Small intestine (tissue), 7 donors: ENCODE data around the gene C18orf63. TPM values are rescaled to one million over a fixed set of nuclear protein-coding genes. Genes with fewer than 3 reads are reported as not detected.
A peak's percentile ranks its signal among the peaks of the same experiment; 100 is the strongest.

Experiments used
- DNase-seq, 2 donors: peaks; one replicate each; pipeline versions ENCODE4 v3.0.0 to v3.0.0-alpha.2; 2013
- FAIRE-seq: peaks from 2 replicates; lab custom pipeline; 2012; peaks lifted over from hg19 to GRCh38; lab: Jason Lieb, UNC
- H3K27ac ChIP-seq, 3 donors: one replicate each; pipeline ENCODE4 v1.5.1; 2013; ENCODE audit warnings: low read length in 2 of 3, mild to moderate bottlenecking in 2 of 3, control low read depth in 1 of 3, inconsistent platforms in 1 of 3, low read depth in 1 of 3, moderate library complexity in 1 of 3
- H3K27me3 ChIP-seq, 3 donors: one replicate each; pipeline ENCODE4 v1.6.1; 2013; ENCODE audit warnings: low read length in 3 of 3, inconsistent platforms in 1 of 3; ENCODE audit not compliant: control insufficient read depth in 3 of 3, insufficient read depth in 3 of 3
- H3K36me3 ChIP-seq, 3 donors: one replicate each; pipeline ENCODE4 v1.6.1; 2013; ENCODE audit warnings: low read length in 3 of 3, inconsistent platforms in 1 of 3, low read depth in 1 of 3, mild to moderate bottlenecking in 1 of 3, moderate library complexity in 1 of 3; ENCODE audit not compliant: control insufficient read depth in 3 of 3, insufficient read depth in 2 of 3
- H3K4me1 ChIP-seq, 3 donors: one replicate each; pipeline ENCODE4 v1.6.1; 2013; ENCODE audit warnings: low read length in 2 of 3, inconsistent platforms in 1 of 3, low read depth in 1 of 3, mild to moderate bottlenecking in 1 of 3, moderate library complexity in 1 of 3; ENCODE audit not compliant: control insufficient read depth in 3 of 3, insufficient read depth in 2 of 3
- H3K4me3 ChIP-seq, 3 donors: one replicate each; pipeline ENCODE4 v1.5.1; 2013; ENCODE audit warnings: low read length in 3 of 3, control low read depth in 1 of 3, inconsistent platforms in 1 of 3, low read depth in 1 of 3, mild to moderate bottlenecking in 1 of 3, moderate library complexity in 1 of 3
- H3K9me3 ChIP-seq, 2 donors: one replicate each; pipeline ENCODE4 v1.6.1; 2013; ENCODE audit warnings: low read depth in 1 of 2, low read length in 1 of 2; ENCODE audit not compliant: control insufficient read depth in 2 of 2, insufficient read depth in 1 of 2
- WGBS, 3 donors: extraction: QIAGEN DNeasy Blood & Tissue Kit; methylation state at CpG; one replicate each; pipeline ENCODE4 v1.1.7; 2013; 5-methylcytosine and 5-hydroxymethylcytosine counted together
- polyA plus RNA-seq, 4 donors: library from polyadenylated mRNA; stranded (reverse) in 3 of 4; unstranded in 1 of 4; fragments of 200-250 nt in 3 of 4; fragments of 120-200 nt in 1 of 4; gene quantifications; one replicate each; pipeline versions ENCODE4 v1.2.1 to v1.2.3, GENCODE V29; 2013
- donor health status: healthy with polysubstance abuse.
- donor health status: control.
- donor health status: control.
- donor health status: Bipolar disorder and iron deficiency.
- donor health status: healthy.

Gene C18orf63
- polyA plus RNA-seq, 4 donors = not detected

DNA sequence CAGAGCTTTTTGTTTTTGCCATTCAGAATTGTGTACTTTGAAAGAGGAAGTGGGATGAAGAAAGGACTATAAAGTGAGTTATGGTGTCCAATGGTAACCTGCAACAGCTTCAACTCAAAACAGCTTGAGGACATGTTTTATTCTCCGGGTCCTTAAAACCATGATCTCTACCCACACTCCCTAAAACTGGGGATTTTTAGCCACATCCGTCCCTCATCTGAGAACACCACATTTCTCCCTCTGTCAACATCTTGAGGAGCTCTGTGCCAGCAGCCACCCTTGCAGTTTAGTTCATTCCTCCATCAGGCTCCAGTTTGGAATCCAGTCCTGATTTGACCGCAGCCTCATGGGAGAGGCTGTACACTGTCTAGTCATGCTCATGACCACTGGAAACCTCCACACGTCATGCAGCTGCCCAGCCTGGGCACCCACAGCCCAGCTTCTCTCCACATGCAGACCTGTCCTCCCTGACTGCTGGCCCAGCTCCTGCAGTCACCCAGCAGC is 62.6 kb downstream of the C18orf63 start:
- H3K9me3 ChIP-seq = no peaks in the 10 kb centered on the region
- H3K4me1 ChIP-seq = no peaks in the 10 kb centered on the region
- no peak overlapping the region for H3K4me3 ChIP-seq
- no peaks in the 10 kb centered on the region for H3K27me3 ChIP-seq
- WGBS, 3 donors = 67 to 79% (median 69%) methylated on average over 4 of the region's 4 CpGs
- no peaks in the 10 kb centered on the region for H3K36me3 ChIP-seq
- DNase-seq (peak in 1 of 2 donors; percentile 27), FAIRE-seq (no peak)
- H3K27ac ChIP-seq = peak overlapping the region in 1 of 3 donors; percentile 79

GRCh38 chr18:74380916-74381315 is 65.3 kb downstream of the C18orf63 start:
- no peak for DNase-seq
- H3K27ac ChIP-seq = no peak overlapping the region
- H3K4me1 ChIP-seq = no peaks in the 10 kb centered on the region
- WGBS, 3 donors = 93 to 97% (median 96%) methylated on average over 10 of the region's 10 CpGs
- no peak overlapping the region for H3K4me3 ChIP-seq
- no peaks in the 10 kb centered on the region for H3K27me3 ChIP-seq
- no peaks in the 10 kb centered on the region for H3K36me3 ChIP-seq
- H3K9me3 ChIP-seq = no peaks in the 10 kb centered on the region
- FAIRE-seq = no peak

GRCh38 chr18:74381621-74382295 is 66.1 kb downstream of the C18orf63 start:
- Histone ChIP-seq H3K4me1 (no peaks in the 10 kb centered on the region), H3K27me3 (no peaks in the 10 kb centered on the region), H3K36me3 (no peaks in the 10 kb centered on the region), H3K9me3 (no peaks in the 10 kb centered on the region), H3K27ac (no peak overlapping the region), H3K4me3 (no peak overlapping the region)
- WGBS, 3 donors = 89 to 94% (median 91%) methylated on average over 17 of the region's 17 CpGs
- DNase-seq (no peak), FAIRE-seq (no peak)

DNA sequence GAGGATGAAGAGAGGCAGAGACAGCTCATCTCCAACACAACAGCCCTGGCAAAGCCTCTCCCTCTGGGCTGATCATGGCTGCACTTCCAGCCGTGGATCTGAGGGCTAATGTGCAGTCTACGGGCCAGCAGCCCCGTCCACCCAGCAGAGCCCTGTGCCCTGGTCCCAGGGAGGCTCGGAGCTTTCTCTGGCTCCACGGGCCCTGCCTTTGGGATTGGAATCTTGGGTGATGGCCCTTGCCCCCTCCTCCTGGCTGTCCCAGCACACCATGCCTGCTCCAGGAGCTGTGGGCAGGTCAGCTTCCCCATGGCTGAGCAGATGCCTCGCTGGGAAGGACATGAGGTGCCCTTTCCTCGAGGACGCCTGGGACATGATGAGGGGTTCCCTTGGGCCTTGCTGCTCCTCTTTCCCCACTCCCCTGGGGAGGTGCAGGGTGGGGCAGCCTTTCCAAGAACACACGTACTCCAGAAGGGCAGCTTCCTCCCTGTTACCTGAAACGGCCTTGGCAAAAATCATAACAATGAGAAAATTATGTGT is 66.9 kb downstream of the C18orf63 start:
- WGBS, 3 donors = 87 to 89% (median 88%) methylated on average over 10 of the region's 10 CpGs
- DNase-seq (no peak), FAIRE-seq (no peak)
- Histone ChIP-seq H3K9me3 (no peaks in the 10 kb centered on the region), H3K36me3 (no peaks in the 10 kb centered on the region), H3K27ac (no peak overlapping the region), H3K27me3 (no peaks in the 10 kb centered on the region), H3K4me3 (no peak overlapping the region), H3K4me1 (no peaks in the 10 kb centered on the region)

- DNase-seq = no peak
- Histone ChIP-seq H3K4me3 (no peak overlapping the region), H3K27ac (no peak overlapping the region), H3K36me3 (no peaks in the 10 kb centered on the region), H3K4me1 (no peaks in the 10 kb centered on the region), H3K27me3 (no peaks in the 10 kb centered on the region), H3K9me3 (no peaks in the 10 kb centered on the region)
- 79 to 89% (median 80%) methylated on average over 6 of the region's 6 CpGs for WGBS, 3 donors
- FAIRE-seq = no peak
Measured at GRCh38 chr18:74387383-74387782, 71.7 kb downstream of the C18orf63 start.

GRCh38 chr18:74388227-74388626 is 72.6 kb downstream of the C18orf63 start:
- Histone ChIP-seq H3K27me3 (no peaks in the 10 kb centered on the region), H3K27ac (no peak overlapping the region), H3K9me3 (no peaks in the 10 kb centered on the region), H3K4me1 (no peaks in the 10 kb centered on the region), H3K4me3 (no peak overlapping the region), H3K36me3 (no peaks in the 10 kb centered on the region)
- WGBS, 3 donors = 52 to 68% (median 59%) methylated on average over 1 of the region's 1 CpG
- FAIRE-seq (no peak), DNase-seq (no peak)

GRCh38 chr18:74389171-74389927 is 73.7 kb downstream of the C18orf63 start:
- Histone ChIP-seq H3K4me3 (no peak overlapping the region), H3K4me1 (no peaks in the 10 kb centered on the region), H3K27me3 (no peaks in the 10 kb centered on the region), H3K27ac (no peak overlapping the region), H3K36me3 (no peaks in the 10 kb centered on the region), H3K9me3 (no peaks in the 10 kb centered on the region)
- WGBS, 3 donors = 57 to 71% (median 64%) methylated on average over 6 of the region's 6 CpGs
- DNase-seq = no peak
- FAIRE-seq = no peak

DNA sequence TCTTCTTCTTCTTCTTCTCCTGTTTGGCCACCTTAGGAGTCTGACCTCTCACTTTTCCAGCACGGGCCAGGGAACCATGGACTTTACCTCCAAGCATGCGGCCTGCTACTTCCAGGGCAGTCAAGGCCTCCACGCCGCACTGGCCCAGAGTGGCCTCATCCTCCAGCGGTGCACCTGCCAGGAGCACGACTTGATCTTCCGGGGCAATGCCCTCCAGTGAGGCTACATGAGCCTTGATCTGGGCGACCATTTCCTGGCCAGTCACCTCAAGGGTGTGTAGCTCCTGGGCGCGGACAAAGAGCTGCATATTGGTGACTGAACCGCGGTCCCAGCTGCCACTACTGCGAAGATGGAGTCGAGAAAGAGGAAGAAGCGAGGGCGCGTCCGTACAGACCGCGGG is 74.4 kb downstream of the C18orf63 start:
- Histone ChIP-seq H3K4me3 (no peak overlapping the region), H3K36me3 (no peaks in the 10 kb centered on the region), H3K27ac (no peak overlapping the region), H3K9me3 (no peaks in the 10 kb centered on the region), H3K27me3 (no peaks in the 10 kb centered on the region), H3K4me1 (no peaks in the 10 kb centered on the region)
- DNase-seq (no peak), FAIRE-seq (no peak)
- WGBS, 3 donors = 95 to 97% (median 96%) methylated on average over 20 of the region's 20 CpGs
